H1 (cell line): ENCODE data around the gene SMARCA4. TPM values are rescaled to one million over a fixed set of nuclear protein-coding genes. Genes with fewer than 3 reads are reported as not detected.

Experiments used
- CTCF ChIA-PET: fragments of 300-600 bp; sonication (Branson Sonifier 250); formaldehyde crosslinking; loops from one replicate; lab custom pipeline; 2021; ENCODE audit not compliant: partially characterized antibody; lab: Charles Lee
- POLR2A ChIA-PET: fragments of 300-600 bp; sonication (Branson Sonifier 250); formaldehyde crosslinking; loops from one replicate; lab custom pipeline; 2021; ENCODE audit warnings: inconsistent platforms; ENCODE audit not compliant: partially characterized antibody; lab: Charles Lee
- DNase-seq, 2 experiments: peaks; one replicate each; pipeline versions ENCODE4 v3.0.0 to v3.0.0-alpha.2; 2010 to 2022; ENCODE audit warnings: low spot score in 2 of 2, low read depth in 1 of 2, mixed read lengths in 1 of 2
- FAIRE-seq: peaks from 2 replicates; lab custom pipeline; 2011; peaks lifted over from hg19 to GRCh38; lab: Jason Lieb, UNC
- H2AFZ ChIP-seq: 2 replicates; pipeline ENCODE4 v1.8.1; 2012; ENCODE audit warnings: low read length, inconsistent platforms
- H2AK5ac ChIP-seq: 2 replicates; pipeline ENCODE4 v1.6.1; 2013; ENCODE audit warnings: low read depth, low read length
- H2BK120ac ChIP-seq: replicated peaks from 2 replicates; pipeline ENCODE3; 2013; ENCODE audit warnings: low read depth, low read length, inconsistent platforms
- H2BK12ac ChIP-seq: 2 replicates; pipeline ENCODE4 v1.6.1; 2013; ENCODE audit warnings: low read depth, low read length
- H2BK15ac ChIP-seq: 2 replicates; pipeline ENCODE4 v1.6.1; 2013; ENCODE audit warnings: low read length
- H2BK20ac ChIP-seq: 2 replicates; pipeline ENCODE4 v1.6.1; 2013; ENCODE audit warnings: low read length
- H2BK5ac ChIP-seq: 2 replicates; pipeline ENCODE4 v1.6.1; 2013; ENCODE audit warnings: low read depth, low read length
- H3K14ac ChIP-seq: 2 replicates; pipeline ENCODE4 v1.6.1; 2013; ENCODE audit warnings: inconsistent platforms; ENCODE audit not compliant: insufficient read length
- H3K18ac ChIP-seq: 2 replicates; pipeline ENCODE4 v1.6.1; 2013; ENCODE audit warnings: low read length; ENCODE audit errors: extremely low read depth
- H3K23ac ChIP-seq: 2 replicates; pipeline ENCODE4 v1.6.1; 2013; ENCODE audit warnings: inconsistent platforms; ENCODE audit not compliant: insufficient read length
- H3K23me2 ChIP-seq: 2 replicates; pipeline ENCODE4 v1.6.1; 2013; ENCODE audit warnings: low read depth, low read length
- H3K27ac ChIP-seq: 2 replicates; pipeline ENCODE4 v1.6.1; 2011; ENCODE audit warnings: low read depth, low read length, inconsistent platforms
- H3K27me3 ChIP-seq, 4 experiments: replicated peaks in 1 of 4; 1 replicate in 1 of 4; 2 replicates in 3 of 4; pipeline versions ENCODE4 v1.6.1 to v1.8.1; 2011 to 2013; ENCODE audit warnings: low read length in 3 of 4, mild to moderate bottlenecking in 3 of 4, inconsistent platforms in 2 of 4, mixed read lengths in 2 of 4, moderate library complexity in 1 of 4; ENCODE audit not compliant: control insufficient read depth in 3 of 4, insufficient read depth in 3 of 4; ENCODE audit errors: extremely low read depth in 1 of 4
- H3K36me3 ChIP-seq, 4 experiments: 2 replicates each; pipeline versions ENCODE4 v1.6.1 to v1.8.1; 2011 to 2013; ENCODE audit warnings: mild to moderate bottlenecking in 4 of 4, low read length in 3 of 4, moderate library complexity in 2 of 4, control low read depth in 1 of 4, inconsistent platforms in 1 of 4; ENCODE audit not compliant: insufficient read depth in 4 of 4, control insufficient read depth in 2 of 4
- H3K4ac ChIP-seq: replicated peaks from 2 replicates; pipeline ENCODE3; 2013; ENCODE audit warnings: low read length, low read depth, mixed read lengths, inconsistent platforms; ENCODE audit not compliant: insufficient read length
- H3K4me1 ChIP-seq, 4 experiments: replicated peaks in 1 of 4; 1 replicate in 1 of 4; 2 replicates in 3 of 4; pipeline versions ENCODE4 v1.6.1 to v1.8.1; 2011 to 2013; ENCODE audit warnings: low read length in 3 of 4, inconsistent platforms in 2 of 4, mixed read lengths in 1 of 4; ENCODE audit not compliant: insufficient read depth in 4 of 4, control insufficient read depth in 3 of 4
- H3K4me2 ChIP-seq, 2 experiments: 2 replicates each; pipeline versions ENCODE4 v1.6.1 to v1.8.1; 2011 to 2013; ENCODE audit warnings: low read depth in 2 of 2, low read length in 2 of 2, control low read depth in 1 of 2, inconsistent platforms in 1 of 2, mild to moderate bottlenecking in 1 of 2; ENCODE audit not compliant: insufficient read depth in 1 of 2
- H3K4me3 ChIP-seq, 4 experiments: fragments of 200-600, 300-600 bp in 1 of 4; sonication (generic), shearing (Covaris generic), sonication (Bioruptor Twin) in 1 of 4; 2 replicates each; pipeline versions ENCODE4 v1.5.1 to v1.8.1; 2011 to 2016; ENCODE audit warnings: low read length in 4 of 4, low read depth in 3 of 4, control low read depth in 2 of 4, inconsistent platforms in 2 of 4, mild to moderate bottlenecking in 2 of 4, mixed read lengths in 1 of 4, moderate library complexity in 1 of 4; ENCODE audit not compliant: insufficient read depth in 2 of 4; ENCODE audit errors: extremely low read depth in 1 of 4
- H3K56ac ChIP-seq: replicated peaks from 2 replicates; pipeline ENCODE3; 2013; ENCODE audit warnings: low read depth, mild to moderate bottlenecking, mixed read lengths, low read length, inconsistent platforms; ENCODE audit not compliant: insufficient read length
- H3K79me1 ChIP-seq: 2 replicates; pipeline ENCODE4 v1.6.1; 2013; ENCODE audit warnings: low read depth, low read length, control low read depth
- H3K79me2 ChIP-seq, 2 experiments: 2 replicates each; pipeline versions ENCODE4 v1.6.1 to v1.8.1; 2012 to 2013; ENCODE audit warnings: low read length in 2 of 2, mild to moderate bottlenecking in 2 of 2, inconsistent platforms in 1 of 2; ENCODE audit not compliant: insufficient read depth in 2 of 2, control insufficient read depth in 1 of 2
- H3K9ac ChIP-seq, 4 experiments: replicated peaks in 1 of 4; 1 replicate in 1 of 4; 2 replicates in 3 of 4; pipeline versions ENCODE4 v1.6.1 to v1.8.1; 2011 to 2013; ENCODE audit warnings: low read depth in 3 of 4, low read length in 3 of 4, control low read depth in 2 of 4, mild to moderate bottlenecking in 2 of 4, moderate library complexity in 2 of 4, inconsistent platforms in 1 of 4; ENCODE audit errors: extremely low read depth in 1 of 4
- H3K9me3 ChIP-seq, 2 experiments: 2 replicates each; pipeline versions ENCODE4 v1.6.1 to v1.8.1; 2012 to 2013; ENCODE audit warnings: mild to moderate bottlenecking in 2 of 2, moderate library complexity in 2 of 2, control low read depth in 1 of 2, inconsistent platforms in 1 of 2, low read depth in 1 of 2, low read length in 1 of 2, mixed read lengths in 1 of 2; ENCODE audit not compliant: insufficient read depth in 2 of 2
- H4K20me1 ChIP-seq, 2 experiments: replicated peaks in 1 of 2; 2 replicates each; pipeline versions ENCODE3 to v1.8.1; 2011 to 2013; ENCODE audit warnings: inconsistent platforms in 2 of 2, low read length in 2 of 2, mild to moderate bottlenecking in 1 of 2; ENCODE audit not compliant: insufficient read depth in 2 of 2, control insufficient read depth in 1 of 2
- H4K5ac ChIP-seq: 2 replicates; pipeline ENCODE4 v1.6.1; 2013; ENCODE audit warnings: low read length, low read depth, mixed read lengths, inconsistent platforms; ENCODE audit not compliant: insufficient read length
- H4K8ac ChIP-seq: 2 replicates; pipeline ENCODE4 v1.8.0; 2013; ENCODE audit warnings: mild to moderate bottlenecking, moderate library complexity, low read length, inconsistent platforms; ENCODE audit not compliant: insufficient read depth; ENCODE audit errors: extremely low read depth
- H4K91ac ChIP-seq: replicated peaks from 2 replicates; pipeline ENCODE3; 2013; ENCODE audit warnings: low read length, mixed read lengths, inconsistent platforms; ENCODE audit not compliant: insufficient read length
- CBX5 ChIP-seq: fragments of 300-800, 300-1000 bp; sonication (generic); IDR thresholded peaks from 2 replicates; pipeline ENCODE4 v1.7.1; 2016; ENCODE audit warnings: antibody characterized with exemption, low read length, low read depth
- CHD1 ChIP-seq: IDR thresholded peaks from 2 replicates; pipeline ENCODE4 v1.6.1; 2012; ENCODE audit warnings: low read depth, low read length, improper control_type of control experiment
- CHD2 ChIP-seq: IDR thresholded peaks from 2 replicates; pipeline ENCODE4 v1.6.1; 2012; ENCODE audit warnings: low read length, improper control_type of control experiment
- CTBP2 ChIP-seq: IDR thresholded peaks from 2 replicates; pipeline ENCODE4 v1.7.0; 2011; ENCODE audit warnings: borderline replicate concordance, mild to moderate bottlenecking, moderate library complexity, mixed read lengths, low read length; ENCODE audit not compliant: insufficient read depth, insufficient read length
- GABPA ChIP-seq: IDR thresholded peaks from 2 replicates; pipeline ENCODE4 v1.6.1; 2011; ENCODE audit warnings: mild to moderate bottlenecking, low read length, moderate library complexity, borderline replicate concordance; ENCODE audit not compliant: insufficient read depth
- MAFK ChIP-seq: IDR thresholded peaks from 2 replicates; pipeline ENCODE4 v1.6.1; 2012; ENCODE audit warnings: low read depth, mild to moderate bottlenecking, improper control_type of control experiment, low read length
- PHF8 ChIP-seq: fragments of 200-600 bp; sonication (generic); conservative IDR thresholded peaks from 2 replicates; pipeline ENCODE4 v1.7.1; 2012; ENCODE audit warnings: low read depth, mild to moderate bottlenecking, inconsistent platforms, low read length, moderate library complexity
- RBBP5 ChIP-seq: IDR thresholded peaks from 2 replicates; pipeline ENCODE4 v1.7.1; 2012; ENCODE audit warnings: low read depth, mild to moderate bottlenecking, inconsistent platforms, low read length, moderate library complexity, borderline replicate concordance
- RFX5 ChIP-seq: IDR thresholded peaks from 2 replicates; pipeline ENCODE4 v1.6.1; 2011; ENCODE audit warnings: low read depth, low read length, improper control_type of control experiment, borderline replicate concordance
- SP1 ChIP-seq: IDR thresholded peaks from 2 replicates; pipeline ENCODE4 v1.6.1; 2011; ENCODE audit warnings: low read depth, low read length
- TCF12 ChIP-seq: IDR thresholded peaks from 2 replicates; pipeline ENCODE4 v1.6.1; 2011; ENCODE audit warnings: low read depth, mild to moderate bottlenecking, low read length
- WGBS, 2 experiments: shearing (Covaris generic) in 1 of 2; methylation state at CpG; one replicate each; pipeline versions ENCODE4 v1.1.6 to v1.1.7; 2013 to 2015; ENCODE audit warnings: low lambda C conversion rate in 2 of 2, mixed read lengths in 2 of 2, inconsistent platforms in 1 of 2, low coverage in 1 of 2, missing lambda C conversion rate in 1 of 2; ENCODE audit not compliant: insufficient replicate concordance in 2 of 2, insufficient coverage in 1 of 2, insufficient read length in 1 of 2; ENCODE audit errors: extremely low coverage in 1 of 2, missing lambda C conversion rate in 1 of 2; 5-methylcytosine and 5-hydroxymethylcytosine counted together
- polyA plus RNA-seq, 7 experiments: library from polyadenylated mRNA; depleted of rRNA in 3 of 7; stranded (reverse) in 5 of 7; unstranded in 2 of 7; fragments of >200 nt in 5 of 7; fragments of 200-250 nt in 2 of 7; gene quantifications; 1 replicate in 5 of 7; 2 replicates in 1 of 7; 4 replicates in 1 of 7; pipeline versions ENCODE4 v1.2.1 to v1.2.3, GENCODE V29; 2011 to 2013; ENCODE audit warnings: missing spikeins in 2 of 7, mixed read lengths in 2 of 7
- total RNA-seq: library from RNA; stranded (reverse); fragmentation: NEBNext Ultra II Directional; extraction: Animal tissue kit (Norgen Biotek cat#: 25700); gene quantifications from 2 replicates; pipeline ENCODE4 v1.2.1, GENCODE V29; 2021

SMARCA4 gene
- total and polyA plus RNA-seq, 2 of the 8 experiments (the other 6 are each of a cell fraction or from before 2014, with no cell fraction given): 86.4 to 263 TPM

DNA sequence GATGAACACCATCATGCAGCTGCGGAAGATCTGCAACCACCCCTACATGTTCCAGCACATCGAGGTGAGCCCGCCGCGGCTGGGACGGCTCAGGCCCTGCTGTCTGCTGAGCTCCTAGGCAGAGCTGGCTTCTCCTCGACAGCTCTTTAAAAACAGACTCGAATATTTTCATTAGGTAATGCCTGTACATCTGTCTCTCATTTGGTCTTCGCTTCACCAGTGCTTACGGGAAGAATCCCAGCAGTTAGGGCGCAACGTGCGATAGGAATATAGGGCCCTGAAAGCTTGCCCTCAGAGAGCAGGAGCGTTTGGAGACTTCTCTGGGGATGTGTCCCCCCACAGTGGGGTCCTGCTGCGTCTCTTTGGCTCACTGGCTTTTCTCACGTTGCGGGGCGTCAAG is 64.6 kb downstream of the SMARCA4 start:
- CTCF ChIA-PET: interaction anchor here (1.2 to 2.7 kb wide), 3 partner anchors 10 to 83 kb away, joined by 3 to 12 read pairs (median 6); no protein-coding TSS in a partner anchor
- peaks cover 47 to 78% (median 75%) of the 10 kb centered on the region in 4 experiments for H3K36me3 ChIP-seq

More for the DNA sequence above, 64.6 kb downstream of the SMARCA4 start:
- Histone ChIP-seq H4K5ac (no peak overlapping the region), H2AK5ac (no peak overlapping the region), H3K23ac (no peak overlapping the region), H3K79me2 (no peaks in the 10 kb centered on the region; a peak in 1 of 4 replicates), H2AFZ (no peak overlapping the region), H4K8ac (no peak overlapping the region), H3K4ac (no peak overlapping the region), H3K23me2 (no peaks in the 10 kb centered on the region), H3K4me1 (no peaks in the 10 kb centered on the region), H3K4me3 (no peak overlapping the region), H3K18ac (no peak overlapping the region), H3K9ac (no peak overlapping the region), H3K56ac (no peak overlapping the region), H4K91ac (no peak overlapping the region), H3K27me3 (no peaks in the 10 kb centered on the region), H3K9me3 (no peaks in the 10 kb centered on the region), H3K4me2 (no peak overlapping the region), H2BK5ac (no peak overlapping the region), H3K79me1 (peaks cover 5% of the 10 kb centered on the region; the same call in 1 of the 2 replicates), H2BK20ac (no peak overlapping the region), H3K27ac (no peak overlapping the region), H3K14ac (no peak overlapping the region), H2BK15ac (no peak overlapping the region), H4K20me1 (peaks cover 2 to 16% of the 10 kb centered on the region in 2 experiments), H2BK120ac (no peak overlapping the region), H2BK12ac (no peak overlapping the region)
- no peak for TF ChIP-seq CHD2
- TF ChIP-seq PHF8: no peak
- TF ChIP-seq GABPA: no peak
- no peak for TF ChIP-seq MAFK
- no peak for TF ChIP-seq CBX5
- no peak for TF ChIP-seq TCF12
- TF ChIP-seq SP1: no peak
- no peak for TF ChIP-seq RBBP5
- TF ChIP-seq CHD1: no peak
- no peak for TF ChIP-seq RFX5
- TF ChIP-seq CTBP2: no peak
- no peak for FAIRE-seq
- WGBS, 2 experiments: 96% methylated on average over 18 of the region's 18 CpGs; no CpG with 5 or more reads in 1 of the 2 experiments
- DNase-seq: no peak
- POLR2A ChIA-PET: interaction anchor here (0.8 kb wide), 1 partner anchor 38 kb away, joined by 3 read pairs; no protein-coding TSS in a partner anchor
